OCI-LY1 (cell line): Measurements from ENCODE around the gene PPDPF.

ENCODE experiments used
- EZH2 ChIP-seq: fragments of 200-600 bp; sonication (generic), shearing (Covaris generic); IDR thresholded peaks from 2 replicates; pipeline ENCODE4 v1.8.0; 2017; ENCODE audit warnings: borderline replicate concordance, mixed run types, mild to moderate bottlenecking, antibody characterized with exemption, low read length, moderate library complexity, mixed read lengths
- TF ChIP-seq, protein P1 (sequence below): fragments of 200-600 bp; sonication (generic), shearing (Covaris generic); IDR thresholded peaks from 2 replicates; pipeline ENCODE4 v1.5.1; 2017; ENCODE audit warnings: mild to moderate bottlenecking, antibody characterized with exemption, low read length, moderate library complexity, mixed read lengths

DNA sequence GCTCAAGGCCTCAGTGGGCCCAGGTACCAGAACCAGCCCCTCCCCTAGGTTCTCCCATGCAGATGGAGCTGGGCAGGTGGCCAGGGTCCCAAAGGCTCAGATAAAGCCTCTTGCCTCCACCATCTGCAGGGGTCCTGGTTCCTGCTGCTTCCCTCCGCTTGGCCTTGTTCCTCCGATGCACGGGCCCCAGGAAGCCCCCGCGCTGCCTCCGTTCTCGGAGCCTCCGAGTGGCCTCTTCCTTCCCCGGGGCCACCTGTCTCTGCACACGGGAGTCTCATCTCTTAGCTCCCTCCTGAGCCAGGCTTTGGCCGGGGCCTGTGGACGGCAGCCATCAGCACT lies 18.5 kb downstream of the PPDPF start:
- TF ChIP-seq, protein P1, sequence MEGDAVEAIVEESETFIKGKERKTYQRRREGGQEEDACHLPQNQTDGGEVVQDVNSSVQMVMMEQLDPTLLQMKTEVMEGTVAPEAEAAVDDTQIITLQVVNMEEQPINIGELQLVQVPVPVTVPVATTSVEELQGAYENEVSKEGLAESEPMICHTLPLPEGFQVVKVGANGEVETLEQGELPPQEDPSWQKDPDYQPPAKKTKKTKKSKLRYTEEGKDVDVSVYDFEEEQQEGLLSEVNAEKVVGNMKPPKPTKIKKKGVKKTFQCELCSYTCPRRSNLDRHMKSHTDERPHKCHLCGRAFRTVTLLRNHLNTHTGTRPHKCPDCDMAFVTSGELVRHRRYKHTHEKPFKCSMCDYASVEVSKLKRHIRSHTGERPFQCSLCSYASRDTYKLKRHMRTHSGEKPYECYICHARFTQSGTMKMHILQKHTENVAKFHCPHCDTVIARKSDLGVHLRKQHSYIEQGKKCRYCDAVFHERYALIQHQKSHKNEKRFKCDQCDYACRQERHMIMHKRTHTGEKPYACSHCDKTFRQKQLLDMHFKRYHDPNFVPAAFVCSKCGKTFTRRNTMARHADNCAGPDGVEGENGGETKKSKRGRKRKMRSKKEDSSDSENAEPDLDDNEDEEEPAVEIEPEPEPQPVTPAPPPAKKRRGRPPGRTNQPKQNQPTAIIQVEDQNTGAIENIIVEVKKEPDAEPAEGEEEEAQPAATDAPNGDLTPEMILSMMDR: no peak
- TF ChIP-seq EZH2: no peak
